Measurements from ENCODE around the gene LAMA2.

The LAMA2 gene

DNA sequence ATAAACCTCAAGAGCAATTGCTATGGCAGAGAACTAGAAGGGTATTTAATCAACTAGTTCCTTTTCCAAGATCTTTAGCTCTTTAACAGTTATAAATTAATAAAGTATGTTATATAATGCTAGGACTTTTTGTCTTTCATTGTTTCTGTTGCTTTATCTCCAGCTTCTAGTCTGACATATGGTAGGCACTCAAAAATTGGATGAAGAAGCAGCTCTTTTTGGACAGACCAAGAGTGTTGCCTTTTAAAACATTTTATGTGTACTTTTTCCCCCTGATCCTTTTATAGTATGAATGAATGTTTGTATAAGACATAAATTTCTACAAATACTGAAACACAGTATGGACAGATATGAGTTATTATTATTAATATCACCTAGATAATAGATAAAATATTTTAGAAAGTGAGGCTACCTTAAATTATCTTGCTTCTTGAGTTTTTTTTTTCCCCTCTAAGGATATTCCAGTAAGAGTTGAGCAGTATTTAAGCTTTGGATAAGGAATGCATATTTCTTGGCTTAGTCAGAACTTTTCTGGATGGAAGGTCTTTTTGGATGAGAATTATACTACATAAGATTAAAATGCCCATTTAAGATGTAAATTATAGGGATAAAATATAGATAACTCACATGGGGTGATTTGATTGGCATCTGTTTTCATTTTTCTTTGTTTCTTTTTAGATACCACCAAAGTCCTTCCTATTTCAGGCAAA is 16.6 kb downstream of the LAMA2 start:
- no peak for DNase-seq (ENCODE audit: low read depth, low spot score)
- H3K4me3 ChIP-seq (ENCODE audit: low read length): no peak overlapping the region

DNA sequence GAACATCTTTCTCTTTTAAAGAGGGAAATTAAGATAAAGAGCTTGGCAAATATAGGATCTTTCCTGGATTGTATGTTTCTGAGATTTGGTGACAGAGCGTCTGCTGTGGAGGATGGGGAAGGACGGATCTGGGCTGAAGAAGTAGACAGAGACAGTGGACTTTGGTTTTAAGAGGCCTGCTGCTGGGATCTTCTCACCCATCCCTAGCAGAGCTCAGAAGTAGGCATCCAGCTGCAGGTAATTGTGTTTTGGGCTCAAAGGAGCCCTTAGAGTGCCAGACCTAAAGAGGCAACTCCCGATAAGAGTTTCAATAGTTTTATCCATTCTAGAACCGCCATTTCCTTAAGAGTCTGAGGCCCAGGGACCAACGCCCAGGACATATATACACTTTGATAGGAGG is 20.8 kb downstream of the LAMA2 start:
- DNase-seq (ENCODE audit: low read depth, low spot score): no peak
- H3K4me3 ChIP-seq (ENCODE audit: low read length): no peak overlapping the region

DNA sequence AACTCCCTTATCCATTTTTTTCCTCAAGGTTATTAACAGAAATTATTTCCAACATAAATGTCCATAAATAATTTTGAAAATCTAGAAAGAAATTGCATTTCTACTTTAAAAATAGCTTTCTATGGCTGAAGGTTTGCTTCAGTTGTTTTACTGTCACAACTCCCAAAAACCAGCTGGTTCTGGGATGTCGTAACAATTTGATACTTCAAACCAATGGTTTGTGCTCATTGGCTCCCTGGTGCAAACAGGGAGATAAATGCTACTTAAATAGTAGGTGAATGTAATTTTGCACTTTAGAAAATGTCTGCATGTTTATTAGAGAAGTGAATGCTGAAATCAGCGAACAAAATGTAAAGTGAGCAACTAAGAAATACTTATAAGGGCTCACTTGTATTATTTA is 31.1 kb downstream of the LAMA2 start:
- no peak overlapping the region for H3K4me3 ChIP-seq (ENCODE audit: low read length)
- no peak for DNase-seq (ENCODE audit: low read depth, low spot score)

DNA sequence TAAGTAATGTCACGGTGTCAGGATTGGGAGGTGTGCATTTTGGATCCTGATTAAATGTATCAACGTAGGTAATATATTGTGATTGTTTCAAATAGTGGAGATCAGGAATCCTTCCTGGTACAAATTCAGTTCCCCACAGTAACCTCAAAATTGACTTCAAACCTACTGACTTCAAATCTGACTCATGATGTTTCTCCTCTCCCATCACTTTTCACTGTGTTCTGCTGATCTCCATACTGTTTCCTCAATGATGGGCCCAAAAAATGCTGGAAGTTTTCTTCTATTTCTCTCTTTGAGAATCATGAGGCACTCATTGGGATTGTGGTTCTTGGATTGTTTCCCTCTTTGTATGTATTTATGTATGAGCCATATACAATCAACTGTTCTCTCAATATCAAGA is 35.9 kb downstream of the LAMA2 start:
- no peak for DNase-seq (ENCODE audit: low read depth, low spot score)

DNA sequence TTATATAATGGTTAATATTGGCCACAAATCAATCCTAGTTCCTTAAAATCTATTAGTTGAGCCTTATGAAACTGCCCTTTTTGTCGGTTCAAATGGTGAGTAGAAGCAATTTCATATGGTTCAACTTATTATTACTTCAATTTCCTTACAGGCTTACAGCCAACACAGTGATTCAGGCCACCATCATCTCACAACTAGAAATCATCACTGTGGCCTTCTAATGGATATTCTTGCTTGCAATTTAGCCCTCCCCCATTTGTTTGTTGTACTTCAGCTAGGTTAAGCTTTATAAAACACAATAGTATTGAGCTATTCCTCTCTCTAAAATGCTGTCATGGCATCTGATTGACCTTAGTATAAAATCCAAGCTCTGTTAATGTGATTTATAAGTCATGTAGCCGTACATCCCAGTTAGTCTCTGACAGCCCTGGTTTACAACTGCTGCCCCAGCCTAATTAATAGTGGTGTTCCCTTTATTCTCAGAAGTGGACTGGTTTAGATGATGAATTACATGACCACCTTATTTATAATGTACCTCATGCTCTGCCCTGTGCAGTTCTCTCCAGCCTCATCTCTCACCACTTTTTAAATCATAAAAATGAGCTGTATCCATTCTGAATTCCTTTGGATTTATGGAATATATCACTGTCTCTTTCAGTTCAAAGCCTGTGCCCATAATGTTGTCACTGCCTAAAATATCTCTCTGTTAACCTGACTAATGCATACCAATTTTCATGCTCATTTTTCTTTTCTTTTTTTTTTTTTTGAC is 36.7 kb downstream of the LAMA2 start:
- no peak overlapping the region for H3K4me3 ChIP-seq (ENCODE audit: low read length)
- DNase-seq (ENCODE audit: low read depth, low spot score): no peak

More for the DNA sequence above, 35.9 kb downstream of the LAMA2 start:
- H3K4me3 ChIP-seq (ENCODE audit: low read length): no peak overlapping the region

DNA sequence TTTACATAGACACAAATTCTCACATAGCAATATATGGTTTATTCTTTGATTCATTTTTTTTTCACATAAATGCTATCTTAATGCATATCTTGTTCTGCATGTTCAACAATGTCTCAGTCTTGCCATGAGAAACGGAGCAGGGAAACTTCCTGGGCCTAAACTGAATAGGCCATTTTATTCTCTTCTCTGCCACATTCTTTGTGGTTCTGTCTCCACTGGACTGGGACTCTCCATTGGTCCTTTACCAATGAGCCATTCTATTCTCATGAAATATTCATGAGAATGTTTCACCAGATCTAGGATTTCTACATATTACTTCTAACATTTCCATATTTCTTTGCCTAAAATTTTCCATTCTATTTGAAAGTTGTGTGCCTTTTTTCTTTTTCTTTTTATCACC is 42.8 kb downstream of the LAMA2 start:
- H3K4me3 ChIP-seq (ENCODE audit: low read length): no peak overlapping the region
- DNase-seq (ENCODE audit: low read depth, low spot score): no peak

DNA sequence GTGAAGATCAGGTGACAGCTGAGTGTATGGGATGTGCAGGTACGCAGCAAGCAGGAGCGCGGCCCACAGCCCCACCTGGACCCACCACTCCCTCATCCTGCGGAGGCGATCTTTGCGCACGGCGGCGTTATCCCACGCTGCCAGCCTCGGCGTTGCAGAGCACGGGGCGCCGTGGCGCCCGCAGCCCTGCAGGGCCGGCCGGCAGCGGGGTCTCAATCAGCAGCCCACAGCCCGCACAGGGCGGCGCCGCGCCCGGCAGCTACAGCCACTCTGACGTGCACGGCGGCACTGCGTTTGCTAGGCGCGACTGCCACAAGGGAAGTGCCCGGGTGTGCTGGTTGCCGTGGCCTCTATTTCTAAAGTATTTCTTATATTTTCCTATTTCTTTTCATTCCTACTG is 46.9 kb downstream of the LAMA2 start:
- no peak for DNase-seq (ENCODE audit: low read depth, low spot score)
- no peak overlapping the region for H3K4me3 ChIP-seq (ENCODE audit: low read length)

DNA sequence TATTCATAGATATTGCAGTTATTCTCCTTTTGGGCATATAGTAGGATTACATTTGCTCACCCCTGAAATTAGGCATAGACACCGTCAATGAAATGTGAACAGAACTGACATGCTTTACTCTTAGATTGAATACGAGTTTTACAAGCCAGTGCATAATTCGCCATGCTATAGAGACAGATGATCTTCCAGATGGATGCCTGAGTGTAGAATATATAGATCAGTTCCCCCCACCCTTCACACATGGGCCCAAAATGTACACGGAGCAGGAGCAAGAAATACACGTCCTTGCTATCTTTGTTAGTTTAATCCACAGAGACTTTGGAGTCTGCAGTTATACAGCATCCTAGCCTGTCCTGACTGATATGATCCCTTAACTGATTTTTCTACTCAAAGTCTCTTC is 47.4 kb downstream of the LAMA2 start:
- no peak for DNase-seq (ENCODE audit: low read depth, low spot score)

DNA sequence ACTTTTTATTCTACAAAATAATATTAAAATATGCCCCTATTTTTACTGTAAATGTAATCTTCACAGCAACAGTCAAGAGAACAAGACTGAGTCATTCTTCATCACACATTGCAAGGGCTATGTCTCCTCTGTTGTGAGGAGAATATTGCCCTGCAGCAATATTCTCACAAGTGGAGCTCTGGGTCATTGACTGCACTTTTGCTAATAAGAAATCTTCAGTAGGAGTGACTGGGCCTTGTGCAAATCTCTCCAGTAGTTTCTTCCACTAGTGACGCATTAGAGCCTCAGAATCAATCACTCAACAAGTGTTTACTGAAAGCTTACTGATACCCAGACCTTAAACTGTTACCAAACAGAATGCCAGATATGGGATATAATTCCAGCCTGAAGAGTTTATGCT is 49.1 kb downstream of the LAMA2 start:
- no peak for DNase-seq (ENCODE audit: low read depth, low spot score)
- no peak overlapping the region for H3K4me3 ChIP-seq (ENCODE audit: low read length)

More for the DNA sequence above, 47.4 kb downstream of the LAMA2 start:
- H3K4me3 ChIP-seq (ENCODE audit: low read length): no peak overlapping the region

DNA sequence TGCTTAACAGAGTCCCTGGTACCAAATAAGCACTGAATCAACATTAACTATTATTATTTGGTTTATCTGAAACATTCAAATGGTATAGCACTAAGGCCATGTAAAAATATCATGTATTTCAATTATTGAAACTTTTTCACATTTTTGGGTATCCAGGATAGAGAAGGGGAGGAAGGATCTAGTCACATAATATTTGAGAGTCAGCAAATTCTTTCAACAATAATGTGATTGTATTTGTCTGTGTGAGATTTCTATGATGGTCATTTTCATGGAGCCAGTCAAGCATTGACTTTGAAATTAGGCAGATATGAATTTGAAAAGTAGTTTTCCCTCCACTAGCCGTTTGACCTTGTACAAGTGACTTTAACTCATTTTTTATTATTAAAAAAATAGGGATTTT is 67.9 kb downstream of the LAMA2 start:
- DNase-seq (ENCODE audit: low read depth, low spot score): no peak
- H3K4me3 ChIP-seq (ENCODE audit: low read length): no peak overlapping the region

DNA sequence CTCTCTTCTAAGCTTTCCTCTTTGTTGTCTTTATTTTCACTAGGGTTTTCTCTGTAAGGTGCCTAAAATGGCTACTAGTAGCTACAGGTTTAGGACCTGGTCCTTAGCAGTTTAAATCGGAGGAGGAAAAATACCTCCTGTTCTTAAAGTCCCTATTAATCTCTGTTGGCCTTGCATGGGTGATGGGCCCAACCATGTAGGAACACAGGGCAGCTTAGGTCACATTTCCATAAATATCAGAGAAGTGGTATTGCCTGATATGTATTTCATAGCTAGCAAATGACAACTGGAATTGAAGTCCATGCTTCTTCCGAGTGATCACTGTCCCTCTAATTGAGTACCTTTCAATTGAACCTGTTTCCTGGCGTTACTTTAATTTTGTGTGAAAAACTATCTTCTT is 70.0 kb downstream of the LAMA2 start:
- no peak for DNase-seq (ENCODE audit: low read depth, low spot score)
- H3K4me3 ChIP-seq (ENCODE audit: low read length): no peak overlapping the region

DNA sequence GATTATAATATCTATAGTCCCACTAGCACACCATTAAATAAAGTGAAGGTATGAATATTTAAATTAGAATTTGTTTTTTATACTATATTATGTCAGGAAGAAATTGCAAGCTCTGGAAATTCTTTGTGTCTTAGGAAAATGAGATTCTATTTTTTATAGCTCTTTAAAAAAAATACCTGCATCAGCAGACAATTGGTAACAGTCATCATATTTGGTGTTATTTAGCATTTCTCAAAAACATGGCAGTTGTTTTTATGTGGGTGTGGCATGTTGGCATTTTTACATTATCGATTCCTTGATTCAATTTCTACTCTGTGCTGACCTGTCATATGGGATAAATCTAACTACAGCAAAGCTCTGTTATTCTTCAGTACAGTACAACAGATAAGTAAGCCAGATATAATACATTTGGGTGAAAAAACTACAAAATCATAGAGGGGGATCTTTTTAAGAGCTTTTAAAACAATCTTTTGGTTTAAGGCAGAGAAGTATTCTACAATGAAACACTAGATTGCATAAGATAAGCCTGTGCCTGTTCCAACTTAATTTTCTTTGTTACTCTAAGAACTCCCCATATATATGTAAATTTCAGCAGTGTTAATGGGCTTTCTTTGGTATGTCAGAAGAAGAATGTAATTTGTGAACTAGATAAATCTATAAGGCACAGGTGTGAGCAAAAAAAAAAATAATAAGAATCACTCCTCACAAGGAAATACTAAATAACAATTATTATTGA is 71.5 kb downstream of the LAMA2 start:
- H3K4me3 ChIP-seq (ENCODE audit: low read length): no peak overlapping the region
- DNase-seq (ENCODE audit: low read depth, low spot score): no peak

DNA sequence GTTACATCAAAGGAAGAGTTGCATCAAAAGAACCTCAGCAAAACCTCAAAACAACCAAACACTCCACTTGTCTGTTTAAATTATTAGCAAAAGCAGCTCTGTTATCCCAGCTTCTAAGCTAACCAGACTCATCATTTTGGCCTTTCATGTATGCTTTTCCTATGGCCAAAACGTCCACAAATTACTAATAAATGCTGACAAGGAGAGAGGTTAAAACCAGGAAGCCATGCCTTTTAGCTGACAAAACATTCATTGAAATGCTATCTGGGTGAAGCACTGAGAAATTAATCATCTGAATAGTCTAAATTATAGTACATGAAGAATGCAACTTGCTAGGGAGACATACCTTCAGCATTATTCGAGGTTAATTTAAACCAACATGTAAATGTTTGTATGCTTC is 80.6 kb downstream of the LAMA2 start:
- H3K4me3 ChIP-seq (ENCODE audit: low read length): no peak overlapping the region
- no peak for DNase-seq (ENCODE audit: low read depth, low spot score)

DNA sequence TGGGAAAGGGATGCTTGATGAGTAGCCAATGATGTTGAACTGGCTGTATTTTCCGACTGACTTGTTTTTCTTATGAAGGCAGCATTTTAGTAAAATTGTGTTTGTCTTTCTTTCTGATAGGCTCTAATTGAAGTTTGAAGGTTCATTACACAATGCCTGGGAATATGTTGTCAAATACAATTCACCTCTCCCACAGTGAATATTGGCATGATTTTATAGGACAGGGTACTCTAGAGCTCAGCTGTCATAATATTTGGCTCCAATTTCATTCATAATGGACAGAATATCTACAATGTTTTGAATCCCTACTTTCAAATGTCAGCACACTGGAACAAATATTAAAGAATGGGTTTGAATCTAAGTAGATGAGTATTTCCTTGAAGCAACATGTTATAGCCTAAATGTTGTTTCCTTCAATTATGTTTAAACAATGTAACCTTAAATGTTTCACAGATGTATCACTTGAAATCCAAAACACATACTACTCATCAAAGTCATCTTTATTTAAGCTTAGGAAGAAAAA is 81.4 kb downstream of the LAMA2 start:
- no peak for DNase-seq (ENCODE audit: low read depth, low spot score)
- H3K4me3 ChIP-seq (ENCODE audit: low read length): no peak overlapping the region

DNA sequence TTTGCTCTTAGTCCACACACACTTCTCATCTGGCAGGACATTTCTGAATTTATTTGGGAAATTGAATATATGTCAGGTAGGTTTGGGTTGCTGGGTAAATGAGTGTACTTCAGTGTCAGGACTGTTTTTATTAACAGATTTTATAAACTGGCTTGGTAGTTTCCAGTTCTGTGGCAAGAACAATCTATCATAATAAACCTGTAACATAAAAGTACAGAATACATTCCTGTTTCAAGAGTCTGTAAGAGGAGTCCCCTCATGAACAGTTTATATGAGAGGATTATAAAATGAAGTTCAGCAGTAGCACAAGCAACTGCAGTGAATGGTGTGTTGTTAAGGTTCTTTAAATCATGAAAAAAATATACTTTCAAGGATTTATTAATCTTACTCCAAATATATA is 81.8 kb downstream of the LAMA2 start:
- no peak for DNase-seq (ENCODE audit: low read depth, low spot score)
- H3K4me3 ChIP-seq (ENCODE audit: low read length): no peak overlapping the region

DNA sequence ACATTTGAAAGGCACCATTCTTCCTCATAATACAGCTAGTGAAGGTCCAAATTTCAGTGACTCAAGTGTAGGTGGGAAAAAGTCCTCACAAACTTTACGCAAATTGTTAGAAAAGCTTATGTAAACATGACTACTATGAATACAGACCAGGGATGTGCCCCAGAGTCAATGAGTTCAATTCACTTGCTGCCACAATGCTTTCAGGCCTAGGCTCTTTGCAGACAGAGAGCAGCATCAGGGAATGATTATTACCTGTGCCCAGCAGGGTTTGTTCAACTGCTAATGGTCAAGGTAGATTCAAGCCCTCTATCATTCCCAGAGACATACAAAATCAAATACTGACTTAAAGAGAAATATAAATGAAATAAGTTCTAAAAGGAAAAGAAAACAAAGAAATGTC is 84.0 kb downstream of the LAMA2 start:
- H3K4me3 ChIP-seq (ENCODE audit: low read length): no peak overlapping the region
- DNase-seq (ENCODE audit: low read depth, low spot score): no peak

DNA sequence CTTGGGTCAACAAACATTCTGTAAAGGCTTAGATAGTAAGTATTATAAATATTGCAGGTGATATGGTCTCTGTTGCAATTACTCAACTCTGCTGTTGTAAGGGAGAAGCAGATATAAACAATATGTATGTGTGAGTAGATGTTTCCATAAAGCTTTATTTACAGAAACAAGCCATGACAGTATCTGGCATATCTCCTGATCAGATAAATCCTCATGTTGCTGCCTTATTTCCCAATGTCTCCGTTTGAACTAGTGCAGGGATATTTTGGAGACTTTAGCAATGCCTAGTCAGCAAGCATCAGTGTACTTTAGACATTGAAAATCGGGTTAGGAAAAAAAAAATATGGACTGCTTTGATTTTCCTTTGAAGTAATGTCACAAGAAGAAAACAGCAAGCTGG is 96.1 kb downstream of the LAMA2 start:
- no peak overlapping the region for H3K4me3 ChIP-seq (ENCODE audit: low read length)
- DNase-seq (ENCODE audit: low read depth, low spot score): no peak

DNA sequence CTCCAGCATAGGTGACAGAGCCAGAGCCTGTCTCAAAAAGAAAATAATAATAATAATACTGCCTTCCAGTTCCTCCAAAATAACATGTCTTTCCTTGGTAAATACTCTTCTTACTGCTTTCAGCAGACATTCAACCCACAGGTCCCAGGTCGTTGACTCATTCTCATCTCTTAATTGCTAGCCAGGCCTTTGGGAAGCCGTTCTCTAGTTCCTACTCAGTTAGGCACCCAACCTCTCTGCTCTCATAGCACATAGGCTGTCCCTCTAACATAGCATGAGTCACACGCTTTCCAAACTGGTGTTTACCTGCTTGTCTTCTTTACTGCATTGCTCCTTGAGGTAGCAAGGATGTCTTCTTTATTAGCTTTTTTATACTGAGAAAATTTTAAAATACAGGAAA is 98.8 kb downstream of the LAMA2 start:
- DNase-seq (ENCODE audit: low read depth, low spot score): no peak
- no peak overlapping the region for H3K4me3 ChIP-seq (ENCODE audit: low read length)

DNA sequence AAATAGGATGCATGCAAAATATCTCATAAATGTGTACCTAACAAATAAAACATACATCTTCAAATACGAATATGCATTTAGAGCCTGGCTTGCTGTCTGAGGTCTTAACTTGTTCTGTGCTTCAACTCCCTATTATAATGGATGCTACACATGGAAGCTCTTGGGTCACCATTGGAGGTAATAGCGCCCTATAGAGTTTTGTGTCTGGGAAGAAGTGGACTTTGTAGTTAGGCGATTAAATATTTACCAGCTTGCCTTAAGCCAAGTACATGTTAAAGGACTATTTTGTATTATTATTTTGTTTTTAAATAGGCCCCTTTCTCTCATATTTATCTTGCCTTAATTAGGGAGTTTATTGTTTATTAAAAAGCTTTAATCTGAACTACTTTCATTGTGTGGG is 107.4 kb downstream of the LAMA2 start:
- DNase-seq (ENCODE audit: low read depth, low spot score): no peak
- H3K4me3 ChIP-seq (ENCODE audit: low read length): no peak overlapping the region

DNA sequence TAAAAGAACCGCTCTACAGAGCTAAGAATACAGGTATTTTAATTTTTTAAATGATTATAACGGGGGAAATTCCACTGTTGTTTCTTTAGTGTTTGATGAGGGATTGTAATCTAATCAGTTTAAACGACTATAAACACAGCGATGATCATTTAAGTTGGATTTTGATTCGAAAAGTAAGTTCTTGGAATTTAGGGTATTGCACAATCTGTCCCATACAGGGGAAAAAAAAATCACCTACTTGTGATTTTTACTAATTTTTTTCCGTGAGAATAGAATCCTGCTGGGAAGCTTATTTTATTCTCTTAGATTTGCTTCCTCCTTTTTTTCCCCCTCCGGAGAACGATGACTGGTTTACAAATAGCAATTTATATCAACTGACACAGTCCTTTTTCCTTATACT is 108.0 kb downstream of the LAMA2 start:
- no peak for DNase-seq (ENCODE audit: low read depth, low spot score)
- no peak overlapping the region for H3K4me3 ChIP-seq (ENCODE audit: low read length)
